MCF 10A (cell line): ENCODE measurements around the gene RWDD2A. TPM values are rescaled to one million over a fixed set of nuclear protein-coding genes. Genes with fewer than 3 reads are reported as not detected.
"Not testable (repeated sequence)": the region's sequence is repeated elsewhere in the genome, so short reads cannot be mapped to it uniquely, and the experiment has no call there.

Source experiments
- BruUV-seq: library from RNA; stranded (reverse); fragments of 400-500 nt; replicated peaks from 2 replicates; lab custom pipeline; 2021; lab: Mats Ljungman, UMichigan
- CTCF ChIA-PET: fragments of 300-600 bp; sonication (Branson Sonifier 250); formaldehyde crosslinking; extraction: SDS; loops from one replicate; lab custom pipeline; 2021; ENCODE audit warnings: antibody characterized with exemption, inconsistent platforms; lab: Yijun Ruan, JAX
- POLR2A ChIA-PET: fragments of 300-600, 350-650 bp; sonication (Branson Sonifier 250); formaldehyde crosslinking; extraction: SDS; loops from one replicate; lab custom pipeline; 2020; ENCODE audit warnings: antibody characterized with exemption, inconsistent platforms; lab: Yijun Ruan, JAX
- DNase-seq: peaks from one replicate; pipeline ENCODE4 v3.0.0-alpha.2; 2018; ENCODE audit not compliant: unreplicated experiment
- H3K27ac Mint-ChIP-seq: one replicate; pipeline ENCODE4 v1.8.0; 2022; ENCODE audit warnings: mild to moderate bottlenecking, low read depth, mixed read lengths; ENCODE audit not compliant: unreplicated experiment
- H3K27me3 Mint-ChIP-seq: one replicate; pipeline ENCODE4 v1.8.0; 2022; ENCODE audit warnings: mixed read lengths; ENCODE audit not compliant: insufficient read depth, unreplicated experiment
- H3K36me3 Mint-ChIP-seq: one replicate; pipeline ENCODE4 v1.8.0; 2022; ENCODE audit warnings: mild to moderate bottlenecking, moderate library complexity, mixed read lengths; ENCODE audit not compliant: insufficient read depth, unreplicated experiment
- H3K4me1 Mint-ChIP-seq: one replicate; pipeline ENCODE4 v1.8.0; 2022; ENCODE audit warnings: mixed read lengths; ENCODE audit not compliant: insufficient read depth, unreplicated experiment
- H3K4me3 Mint-ChIP-seq: one replicate; pipeline ENCODE4 v1.8.0; 2022; ENCODE audit warnings: mild to moderate bottlenecking, moderate library complexity, mixed read lengths; ENCODE audit not compliant: unreplicated experiment
- H3K9me3 Mint-ChIP-seq: one replicate; pipeline ENCODE4 v1.8.0; 2022; ENCODE audit warnings: mixed read lengths; ENCODE audit not compliant: unreplicated experiment
- intact Hi-C: fragments of 100-400 bp; cut with micrococcal nuclease; formaldehyde crosslinking; loops from 2 replicates; pipeline ENCODE4 v1.14.1; 2022
- total RNA-seq: library from RNA; stranded (reverse); gene quantifications from 2 replicates; pipeline ENCODE4 v1.2.3, GENCODE V29; 2022
- TF ChIP-seq, protein P1 (sequence below): fragments of 200-600 bp; IDR thresholded peaks from one replicate; pipeline ENCODE4 v1.8.0; 2022; ENCODE audit warnings: antibody characterized with exemption, mild to moderate bottlenecking; ENCODE audit not compliant: unreplicated experiment

The RWDD2A gene
- total RNA-seq, 1 experiment from 2014 or later, result 6.5 TPM

- Mint-ChIP-seq H3K9me3 (no peaks in the 10 kb centered on the region), H3K27ac (no peak overlapping the region), H3K4me3 (no peak overlapping the region), H3K27me3 (no peaks in the 10 kb centered on the region), H3K36me3 (peaks cover 35% of the 10 kb centered on the region), H3K4me1 (peaks cover 17% of the 10 kb centered on the region)
- ChIA-PET CTCF (interaction anchor here (0.5 to 10.2 kb wide), 9 partner anchors 10 to 918 kb away, joined by 3 to 88 read pairs (median 4); partner anchors contain the start of genes DOP1A, PRSS35 and UBE3D), POLR2A (interaction anchor here (0.6 kb wide), 1 partner anchor 8 kb away, joined by 3 read pairs; no protein-coding TSS in a partner anchor)
- no TSS peak for BruUV-seq
- TF ChIP-seq, protein P1, sequence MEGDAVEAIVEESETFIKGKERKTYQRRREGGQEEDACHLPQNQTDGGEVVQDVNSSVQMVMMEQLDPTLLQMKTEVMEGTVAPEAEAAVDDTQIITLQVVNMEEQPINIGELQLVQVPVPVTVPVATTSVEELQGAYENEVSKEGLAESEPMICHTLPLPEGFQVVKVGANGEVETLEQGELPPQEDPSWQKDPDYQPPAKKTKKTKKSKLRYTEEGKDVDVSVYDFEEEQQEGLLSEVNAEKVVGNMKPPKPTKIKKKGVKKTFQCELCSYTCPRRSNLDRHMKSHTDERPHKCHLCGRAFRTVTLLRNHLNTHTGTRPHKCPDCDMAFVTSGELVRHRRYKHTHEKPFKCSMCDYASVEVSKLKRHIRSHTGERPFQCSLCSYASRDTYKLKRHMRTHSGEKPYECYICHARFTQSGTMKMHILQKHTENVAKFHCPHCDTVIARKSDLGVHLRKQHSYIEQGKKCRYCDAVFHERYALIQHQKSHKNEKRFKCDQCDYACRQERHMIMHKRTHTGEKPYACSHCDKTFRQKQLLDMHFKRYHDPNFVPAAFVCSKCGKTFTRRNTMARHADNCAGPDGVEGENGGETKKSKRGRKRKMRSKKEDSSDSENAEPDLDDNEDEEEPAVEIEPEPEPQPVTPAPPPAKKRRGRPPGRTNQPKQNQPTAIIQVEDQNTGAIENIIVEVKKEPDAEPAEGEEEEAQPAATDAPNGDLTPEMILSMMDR, result no peak
- no peak for DNase-seq
- intact Hi-C loops, result no loop called here
Observed at GRCh38 chr6:83188501-83188900, 4.7 kb upstream of the RWDD2A start.

DNA sequence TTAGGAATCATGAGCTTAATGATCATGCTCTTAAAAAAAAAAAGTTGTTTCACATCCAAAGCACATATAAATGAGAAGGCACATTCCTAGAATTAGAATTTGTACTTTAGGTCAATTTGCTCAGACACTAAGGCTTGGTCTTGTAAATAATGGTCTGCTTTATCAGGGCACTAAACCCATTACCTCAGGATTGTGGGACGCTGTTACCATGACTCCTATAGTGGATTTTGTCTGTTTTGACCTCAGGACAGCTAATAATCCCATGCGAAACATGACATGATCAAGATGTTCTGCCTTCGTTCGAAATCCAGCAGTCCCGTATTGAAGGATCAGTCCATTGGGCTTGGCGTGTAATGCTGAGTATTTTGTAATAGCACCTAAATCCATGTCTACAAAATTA, 2.5 kb upstream of the RWDD2A start:
- DNase-seq, result no peak
- intact Hi-C loops, result loop anchor here (5.0 kb wide), 1 partner anchor 943 kb away; the partner anchor contains the start of gene IBTK
- Mint-ChIP-seq H3K4me1 (no peaks in the 10 kb centered on the region), H3K9me3 (no peaks in the 10 kb centered on the region), H3K27me3 (no peaks in the 10 kb centered on the region), H3K4me3 (no peak overlapping the region), H3K36me3 (peaks cover 19% of the 10 kb centered on the region), H3K27ac (no peak overlapping the region)
- ChIA-PET POLR2A (interaction anchor here (1.0 to 5.1 kb wide), 3 partner anchors 8 to 125 kb away, joined by 4 to 42 read pairs (median 5); partner anchors contain the start of gene UBE3D), CTCF (interaction anchor here (1.1 to 10.2 kb wide), 3 partner anchors 16 to 124 kb away, joined by 3 to 88 read pairs (median 59); partner anchors contain the start of genes DOP1A and UBE3D)
- TF ChIP-seq, protein P1, result no peak
- no TSS peak for BruUV-seq

- POLR2A ChIA-PET, result interaction anchor here (0.8 to 5.1 kb wide), 3 partner anchors 9 to 124 kb away, joined by 3 to 42 read pairs (median 4); partner anchors contain the start of gene DOP1A
- H3K4me1 Mint-ChIP-seq, BruUV-seq, DNase-seq, H3K27me3 Mint-ChIP-seq, H3K9me3 Mint-ChIP-seq: not testable (repeated sequence)
- Mint-ChIP-seq H3K4me3 (peak overlapping the region; percentile 88), H3K36me3 (peaks cover 22% of the 10 kb centered on the region), H3K27ac (peak overlapping the region; percentile 90)
- intact Hi-C loops, result loop anchor here (5.0 kb wide), 1 partner anchor 945 kb away; the partner anchor contains the start of gene IBTK
- CTCF ChIA-PET, result interaction anchor here (0.6 to 10.2 kb wide), 3 partner anchors 120 to 1294 kb away, joined by 3 to 88 read pairs (median 3); partner anchors contain the start of genes DOP1A and UBE3D
Observed at GRCh38 chr6:83191974-83192373, 1.2 kb upstream of the RWDD2A start.

- Mint-ChIP-seq H3K4me1 (no peaks in the 10 kb centered on the region), H3K27ac (peak overlapping the region; percentile 90), H3K36me3 (peaks cover 19% of the 10 kb centered on the region), H3K27me3 (no peaks in the 10 kb centered on the region), H3K9me3 (no peaks in the 10 kb centered on the region), H3K4me3 (peak overlapping the region; percentile 88)
- peak; percentile 16 for DNase-seq
- TF ChIP-seq, protein P1, result no peak
- intact Hi-C loops, result loop anchor here (5.0 kb wide), 1 partner anchor 945 kb away; the partner anchor contains the start of gene IBTK
- TSS peak; percentile 47 for BruUV-seq
- CTCF ChIA-PET, result interaction anchor here (0.6 to 10.2 kb wide), 2 partner anchors 126 to 1295 kb away, joined by 3 to 88 read pairs; partner anchors contain the start of genes DOP1A and UBE3D
- POLR2A ChIA-PET, result interaction anchor here (0.8 to 5.1 kb wide), 2 partner anchors 10 to 32 kb away, joined by 3 to 42 read pairs; no protein-coding TSS in a partner anchor
Observed at GRCh38 chr6:83192456-83192855, 701 bp upstream of the RWDD2A start.
